Stimulated activated CD8-positive, alpha-beta memory T cell treated with anti-CD3 and anti-CD28 coated beads, Interleukin-7, amount 100 ng/mL, for 1 hour (primary cell): ENCODE data around the gene CIITA.
"Not testable (repeated sequence)": the region's sequence is repeated elsewhere in the genome, so short reads cannot be mapped to it uniquely, and the experiment has no call there.

ENCODE experiments used
- DNase-seq, 2 donors: peaks; one replicate each; pipeline ENCODE4 v3.0.0-alpha.2; 2020; ENCODE audit warnings: low read depth in 2 of 2

The CIITA gene

DNA sequence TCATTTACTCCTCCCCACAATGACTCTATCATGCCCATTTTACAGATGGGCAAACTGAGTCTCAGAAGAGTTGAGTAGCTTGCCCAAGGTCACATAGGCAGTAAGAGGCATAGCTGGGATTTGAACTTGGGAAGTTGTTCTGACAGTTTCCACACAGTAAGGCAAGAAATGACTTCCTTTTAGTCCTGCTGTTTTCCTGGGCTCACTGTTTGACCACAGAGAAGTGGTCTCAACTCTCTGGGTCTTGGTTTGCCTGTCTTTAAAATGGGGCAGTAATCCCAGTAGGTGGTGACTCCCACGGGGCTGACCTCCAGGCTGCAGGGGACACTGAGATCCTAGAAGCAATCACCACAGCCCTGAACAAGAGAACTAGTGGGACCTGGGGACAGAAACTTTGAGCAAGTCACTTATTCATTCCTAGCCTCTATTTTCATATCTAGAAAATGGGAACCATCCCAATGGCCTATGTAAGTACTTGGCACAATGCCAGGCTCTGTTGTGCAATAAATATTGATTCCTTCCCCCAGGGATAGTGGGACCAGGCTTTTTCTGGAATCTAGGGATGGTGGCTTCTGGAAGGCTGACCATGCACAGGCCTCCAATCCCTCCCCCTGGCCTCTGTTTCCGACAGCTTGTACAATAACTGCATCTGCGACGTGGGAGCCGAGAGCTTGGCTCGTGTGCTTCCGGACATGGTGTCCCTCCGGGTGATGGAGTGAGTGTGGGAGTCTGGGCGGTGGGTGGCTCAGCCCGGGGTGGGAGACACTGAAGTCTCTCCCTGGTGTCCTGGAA lies 44.7 kb downstream of the CIITA start:
- no peak for DNase-seq

DNA sequence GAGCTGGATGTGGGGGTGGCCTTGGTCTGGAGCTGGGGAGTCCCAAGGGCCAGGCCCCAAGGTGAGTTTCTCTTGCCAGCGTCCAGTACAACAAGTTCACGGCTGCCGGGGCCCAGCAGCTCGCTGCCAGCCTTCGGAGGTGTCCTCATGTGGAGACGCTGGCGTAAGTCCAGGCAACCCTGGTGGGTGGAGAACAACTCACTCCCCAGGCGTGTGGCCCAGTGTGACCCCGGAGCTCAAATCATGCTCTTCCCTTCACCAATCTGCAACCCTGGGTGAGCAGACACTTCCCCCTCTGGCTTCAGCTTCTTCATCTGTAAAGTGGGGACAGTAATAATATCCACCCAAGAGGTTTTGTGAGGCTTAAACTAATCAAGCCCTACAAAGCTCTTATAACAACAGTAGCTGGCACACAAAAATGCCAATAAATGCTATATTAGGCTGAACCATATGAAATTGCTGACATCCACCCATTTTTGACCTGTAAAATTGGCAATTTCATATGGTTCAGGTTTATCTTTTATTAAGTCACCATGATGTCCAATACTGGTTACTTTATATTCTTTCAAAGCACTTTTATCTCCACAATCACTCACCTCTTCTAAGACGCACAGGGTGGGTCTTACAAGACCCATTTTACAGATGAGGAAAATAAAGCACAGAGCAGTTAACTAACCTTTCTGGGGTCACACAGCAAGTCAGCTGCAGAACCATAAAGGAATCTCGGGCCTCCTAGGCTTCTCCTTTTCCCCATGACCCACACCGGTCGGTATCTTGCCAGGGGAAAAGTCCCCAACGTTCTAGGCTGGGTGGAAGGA lies 45.5 kb downstream of the CIITA start:
- no peak for DNase-seq

DNA sequence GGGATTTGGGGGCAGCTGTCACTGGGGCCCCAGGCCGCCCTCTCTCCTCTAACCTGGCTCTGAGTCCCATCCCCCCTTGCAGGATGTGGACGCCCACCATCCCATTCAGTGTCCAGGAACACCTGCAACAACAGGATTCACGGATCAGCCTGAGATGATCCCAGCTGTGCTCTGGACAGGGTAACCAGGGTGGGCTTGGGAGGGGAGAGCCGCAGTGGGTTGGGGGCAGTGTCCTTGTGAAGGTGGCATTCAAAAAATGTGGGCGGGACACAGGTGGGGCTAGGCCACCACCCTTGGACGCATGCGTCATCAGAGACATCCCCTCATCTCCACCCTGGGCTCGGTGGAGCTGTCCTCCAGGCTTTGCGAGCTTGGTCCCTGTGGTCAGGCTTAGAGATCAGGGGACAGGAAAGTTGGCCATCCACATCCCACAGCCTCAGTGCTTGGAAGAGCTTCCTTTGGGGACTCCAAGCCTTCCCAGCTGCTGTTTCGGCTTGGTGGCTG lies 46.2 kb downstream of the CIITA start:
- DNase-seq = no peak

DNA sequence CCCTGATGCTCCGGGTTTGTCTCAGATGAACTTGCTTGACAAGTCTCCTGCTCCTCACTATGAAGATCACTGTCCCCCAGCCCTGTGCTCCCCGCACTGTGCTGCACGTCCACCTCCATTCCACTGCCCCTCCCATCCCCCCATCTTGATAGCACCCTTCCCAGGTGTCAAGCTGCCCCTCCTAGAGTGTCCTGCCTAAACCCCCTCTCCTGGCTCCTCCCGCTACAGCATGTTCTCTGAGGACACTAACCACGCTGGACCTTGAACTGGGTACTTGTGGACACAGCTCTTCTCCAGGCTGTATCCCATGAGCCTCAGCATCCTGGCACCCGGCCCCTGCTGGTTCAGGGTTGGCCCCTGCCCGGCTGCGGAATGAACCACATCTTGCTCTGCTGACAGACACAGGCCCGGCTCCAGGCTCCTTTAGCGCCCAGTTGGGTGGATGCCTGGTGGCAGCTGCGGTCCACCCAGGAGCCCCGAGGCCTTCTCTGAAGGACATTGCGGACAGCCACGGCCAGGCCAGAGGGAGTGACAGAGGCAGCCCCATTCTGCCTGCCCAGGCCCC lies 46.7 kb downstream of the CIITA start:
- no peak for DNase-seq

DNA sequence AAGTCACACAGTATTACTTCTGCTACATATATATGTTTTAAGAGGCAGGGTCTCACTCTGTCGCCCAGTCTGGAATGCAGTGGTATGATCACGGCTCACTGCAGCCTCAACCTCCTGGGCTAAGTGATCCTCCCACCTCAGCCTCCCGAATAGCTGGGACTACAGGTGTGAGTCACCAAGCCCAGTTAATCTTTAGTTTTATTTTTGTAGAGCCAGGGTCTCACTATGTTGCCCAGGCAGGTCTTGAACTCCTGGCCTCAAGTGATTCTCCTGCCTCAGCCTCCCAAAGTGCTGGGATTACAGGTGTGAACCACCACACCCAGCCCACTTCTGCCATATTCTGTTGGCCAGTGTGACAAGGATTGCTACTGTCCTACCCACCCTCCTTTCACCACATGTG lies 48.3 kb downstream of the CIITA start:
- DNase-seq = not testable (repeated sequence)

DNA sequence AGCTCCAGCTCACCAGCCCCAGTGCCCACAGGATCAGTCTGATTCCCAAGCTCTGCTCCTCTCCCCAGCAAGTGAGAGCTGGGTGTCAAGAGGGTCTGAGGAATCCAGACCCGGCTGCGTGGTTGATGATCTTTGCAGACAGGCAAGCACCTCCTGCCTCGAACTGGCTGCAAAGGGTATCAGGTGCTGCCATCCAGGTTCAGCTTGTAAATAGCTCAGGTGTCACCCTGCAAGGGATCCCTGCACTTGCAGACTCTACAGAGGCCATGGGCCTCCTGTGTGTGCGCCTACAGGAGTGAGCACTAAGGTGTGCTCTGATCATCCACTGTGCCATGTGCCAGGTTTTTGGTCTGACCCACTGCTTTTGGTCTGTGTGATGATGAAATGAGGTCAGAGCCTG lies 49.1 kb downstream of the CIITA start:
- no peak for DNase-seq

DNA sequence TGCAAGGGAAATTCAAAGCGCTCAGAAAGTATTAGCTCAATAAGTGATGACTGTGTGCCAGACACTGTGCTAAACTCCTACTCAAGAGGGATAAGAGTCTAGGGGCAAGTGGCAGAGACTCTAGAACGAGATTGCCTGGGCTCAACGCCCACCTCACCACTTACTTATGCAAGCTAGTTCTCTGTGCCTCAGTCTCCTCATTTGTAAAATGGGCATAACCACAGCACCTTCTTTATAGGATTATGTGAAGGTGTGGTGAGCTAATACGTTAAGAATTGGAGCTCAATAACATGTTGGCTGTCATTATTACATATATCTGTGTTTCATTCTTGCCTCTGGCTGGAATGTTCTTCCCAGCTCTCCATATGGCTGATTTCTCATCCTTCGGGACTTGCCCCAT lies 49.9 kb downstream of the CIITA start:
- DNase-seq = no peak

DNA sequence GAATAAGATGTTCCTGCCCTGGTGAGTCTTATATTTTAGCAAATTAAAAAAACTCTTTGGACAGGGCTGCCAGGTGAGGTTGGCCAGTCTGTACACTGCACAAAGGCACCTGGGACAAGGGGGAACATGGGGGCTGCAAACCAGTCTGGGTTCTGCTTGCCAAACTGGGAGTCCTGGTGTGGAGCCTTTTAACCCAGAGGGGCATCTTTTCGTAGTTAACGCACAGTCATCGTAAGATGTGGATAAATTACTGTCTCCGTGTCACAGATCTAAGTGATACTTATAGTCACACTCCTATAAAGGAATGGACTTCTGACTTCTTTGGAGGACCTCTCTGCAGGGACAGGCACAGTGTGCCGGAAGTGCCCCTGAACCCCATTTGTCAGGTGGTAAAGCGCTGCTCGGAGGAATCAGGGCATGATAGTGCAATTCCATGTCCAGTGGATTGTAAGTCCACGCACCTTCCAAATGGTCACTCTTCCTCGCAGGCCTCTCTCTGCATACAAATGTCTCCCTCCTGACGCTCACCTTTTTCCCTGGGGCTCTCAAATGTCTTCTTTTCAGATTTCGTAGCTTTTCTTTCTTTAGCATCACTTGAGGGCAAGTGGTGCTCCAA lies 50.6 kb downstream of the CIITA start:
- DNase-seq = no peak

DNA sequence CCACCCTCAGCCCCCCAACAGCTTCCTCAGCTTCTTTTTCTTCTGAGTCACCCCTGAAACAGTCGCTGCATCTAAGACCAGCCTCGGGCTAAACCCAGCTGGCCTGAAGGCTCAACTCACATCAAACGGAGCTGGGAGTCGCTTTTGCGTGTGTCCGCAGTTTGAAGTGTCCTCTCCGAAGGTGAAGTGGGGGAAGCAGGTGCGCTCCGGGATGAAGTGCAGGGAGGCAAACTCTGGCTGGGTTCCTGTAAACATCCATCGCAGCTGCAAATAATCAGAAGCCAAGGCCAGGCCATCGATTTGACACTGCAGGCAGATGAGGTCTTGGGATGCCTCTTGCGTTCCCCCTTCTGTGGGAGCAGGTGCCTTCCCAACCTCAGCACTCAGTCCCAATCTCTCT lies 52.1 kb downstream of the CIITA start:
- not testable (repeated sequence) for DNase-seq

DNA sequence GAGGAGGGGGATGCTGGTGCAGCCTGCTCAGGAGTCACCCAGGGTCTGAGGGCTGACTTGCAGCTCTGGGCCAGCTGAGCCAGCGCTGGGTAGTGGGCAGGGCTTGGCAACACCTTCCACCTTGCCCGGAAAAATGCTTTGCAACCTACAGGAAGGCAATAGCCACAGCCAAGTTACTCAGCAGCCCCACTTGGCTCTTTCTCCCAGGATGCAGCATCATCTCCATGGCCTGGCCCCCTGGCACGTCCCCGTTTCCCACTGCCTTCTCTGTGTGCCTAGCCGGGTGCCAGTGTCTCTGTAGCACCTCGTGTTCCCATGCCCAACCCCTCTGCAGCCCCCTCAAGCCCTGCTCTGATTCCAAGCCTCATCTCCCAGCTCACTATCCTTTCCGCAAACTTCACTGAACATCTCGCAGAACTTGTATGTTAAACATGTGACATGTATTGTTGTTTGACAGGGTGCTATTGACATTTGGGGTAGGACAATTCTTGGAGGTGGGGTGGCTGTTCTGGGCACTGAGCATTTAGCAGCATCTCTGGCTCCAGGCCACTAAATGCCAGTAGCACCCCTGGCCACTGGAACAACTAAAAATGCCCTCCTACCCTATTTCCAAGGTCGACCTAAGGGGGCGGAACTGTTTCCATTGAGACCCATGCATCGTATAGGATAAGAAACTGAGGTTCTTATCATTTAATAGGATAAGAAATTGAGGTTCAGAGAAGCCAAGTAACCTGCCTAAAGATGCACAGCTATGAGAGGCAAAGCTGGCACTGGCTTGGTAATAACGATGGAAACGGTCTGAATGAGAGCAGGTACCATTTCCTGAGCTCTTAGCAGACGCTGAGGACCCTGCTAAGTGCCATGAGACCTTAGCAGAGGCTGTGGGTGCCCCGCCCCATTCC lies 53.1 kb downstream of the CIITA start:
- DNase-seq = no peak

DNA sequence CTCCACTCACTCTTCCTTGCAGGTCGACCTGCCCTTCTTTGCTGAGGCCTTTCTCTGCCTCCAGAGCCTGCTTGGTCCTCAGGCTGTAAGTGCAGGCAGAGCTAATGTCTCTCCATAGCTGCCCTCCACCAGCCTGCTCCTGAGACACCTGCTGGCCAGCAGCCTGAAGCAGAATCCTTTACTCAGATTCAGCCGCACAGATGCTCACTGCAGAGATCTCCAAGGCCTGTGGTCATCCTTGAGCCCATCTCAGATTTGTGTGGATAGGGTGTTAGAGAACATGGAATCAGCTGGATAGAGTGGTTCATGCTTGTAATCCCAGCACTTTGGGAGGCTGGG lies 53.7 kb downstream of the CIITA start:
- DNase-seq = no peak

DNA sequence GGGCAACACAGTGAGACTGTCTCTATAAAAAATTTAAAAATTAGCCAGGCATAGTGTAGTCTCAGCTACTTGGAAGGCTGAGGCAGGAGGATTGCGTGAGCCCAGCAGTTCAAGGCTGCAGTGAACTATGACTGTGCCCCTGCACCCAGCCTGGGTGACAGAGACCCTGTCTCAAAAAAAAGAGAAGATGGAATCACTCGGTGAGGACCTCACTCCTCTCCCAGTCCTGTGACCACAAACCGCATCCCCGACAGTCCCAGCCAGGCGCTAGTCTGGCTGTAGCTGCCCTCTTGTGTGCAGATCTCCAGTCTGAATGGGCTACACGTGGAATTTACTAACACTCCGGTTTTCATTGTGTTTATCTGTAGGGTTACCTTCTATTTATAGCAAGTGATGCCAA lies 54.1 kb downstream of the CIITA start:
- no peak for DNase-seq

DNA sequence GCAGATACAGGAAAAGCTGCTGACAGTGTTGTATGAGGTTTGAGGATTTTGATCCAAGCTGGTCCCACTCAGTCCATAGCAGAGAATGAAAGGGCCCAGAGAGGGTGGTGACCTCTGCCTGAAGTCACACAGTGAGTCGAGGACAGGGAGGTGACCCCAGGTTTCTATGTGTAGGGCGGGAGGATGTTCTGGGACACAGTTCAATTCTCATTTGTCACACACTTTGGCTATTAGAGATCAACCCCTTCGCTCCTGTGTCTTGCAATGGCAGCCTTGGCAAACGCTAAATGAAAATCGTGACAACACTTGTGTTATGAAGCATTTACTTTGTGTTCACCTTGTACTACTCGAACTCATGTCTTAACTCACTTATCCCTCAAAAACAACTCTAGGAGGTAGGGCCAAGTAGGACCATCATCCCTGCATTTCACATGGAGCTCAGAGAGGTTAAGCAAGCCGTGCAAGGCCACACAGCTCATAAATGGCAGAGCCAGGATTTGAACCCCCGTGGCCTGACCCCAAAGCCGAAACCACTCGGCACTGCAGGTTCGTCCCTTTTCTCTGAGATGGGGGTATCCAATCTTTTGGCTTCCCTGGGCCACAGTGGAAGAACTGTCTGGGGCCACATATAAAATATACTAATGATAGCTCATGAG lies 55.1 kb downstream of the CIITA start:
- DNase-seq = no peak

DNA sequence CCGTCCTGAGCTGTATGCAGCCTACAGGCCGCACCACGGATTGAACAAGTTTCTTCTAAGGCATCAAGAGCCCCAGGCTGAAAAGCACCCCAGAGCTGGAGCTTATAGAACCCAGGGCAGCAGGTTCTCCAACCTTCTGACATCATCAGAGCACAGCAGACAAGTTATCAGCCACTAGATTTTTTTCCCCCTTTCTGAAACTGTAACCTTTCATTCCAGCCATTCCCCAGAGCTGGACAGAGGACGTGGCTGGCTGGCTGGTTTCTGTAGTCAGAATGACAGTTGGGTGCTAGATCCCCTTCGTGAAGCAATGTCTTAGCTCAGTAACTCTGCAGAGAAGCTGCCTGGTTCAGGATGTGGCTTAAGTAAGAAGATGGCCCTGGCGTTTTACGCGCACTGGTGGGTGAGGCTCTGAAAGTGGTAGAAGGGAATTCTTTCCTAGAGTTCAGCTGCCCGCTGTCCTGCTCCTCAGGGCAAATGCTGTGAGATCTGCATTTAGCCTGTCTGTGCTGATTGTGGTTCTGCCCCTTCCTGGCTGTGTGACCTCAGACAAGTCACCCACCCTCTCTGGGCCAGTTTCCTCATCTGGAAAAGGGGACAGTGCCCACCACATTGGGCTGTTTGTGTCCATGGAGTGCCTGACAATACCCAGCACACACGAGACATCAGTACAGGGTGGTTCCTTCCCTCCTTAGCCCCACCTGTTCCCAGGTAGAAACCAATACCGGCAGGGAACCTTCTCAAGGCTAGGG lies 56.1 kb downstream of the CIITA start:
- no peak for DNase-seq

DNA sequence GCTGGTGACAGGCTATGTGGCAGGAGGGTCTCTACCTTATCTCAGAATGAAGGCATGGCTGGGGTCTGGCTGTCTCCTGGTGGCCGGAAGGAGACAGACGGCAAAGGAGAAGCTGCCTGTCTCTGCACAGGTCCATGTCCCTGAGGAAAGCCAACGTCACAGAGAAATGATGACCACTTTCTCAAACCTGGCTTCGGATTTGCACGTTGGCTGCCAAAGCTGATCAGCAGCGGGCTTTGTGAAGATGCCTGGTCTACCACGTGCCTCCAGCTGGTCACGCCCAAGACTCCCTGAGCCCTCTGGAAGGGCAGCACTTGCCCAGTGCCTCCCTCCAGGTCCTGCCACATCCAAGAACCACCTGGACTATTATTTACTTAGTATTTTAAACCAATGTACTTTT lies 56.9 kb downstream of the CIITA start:
- DNase-seq = no peak

DNA sequence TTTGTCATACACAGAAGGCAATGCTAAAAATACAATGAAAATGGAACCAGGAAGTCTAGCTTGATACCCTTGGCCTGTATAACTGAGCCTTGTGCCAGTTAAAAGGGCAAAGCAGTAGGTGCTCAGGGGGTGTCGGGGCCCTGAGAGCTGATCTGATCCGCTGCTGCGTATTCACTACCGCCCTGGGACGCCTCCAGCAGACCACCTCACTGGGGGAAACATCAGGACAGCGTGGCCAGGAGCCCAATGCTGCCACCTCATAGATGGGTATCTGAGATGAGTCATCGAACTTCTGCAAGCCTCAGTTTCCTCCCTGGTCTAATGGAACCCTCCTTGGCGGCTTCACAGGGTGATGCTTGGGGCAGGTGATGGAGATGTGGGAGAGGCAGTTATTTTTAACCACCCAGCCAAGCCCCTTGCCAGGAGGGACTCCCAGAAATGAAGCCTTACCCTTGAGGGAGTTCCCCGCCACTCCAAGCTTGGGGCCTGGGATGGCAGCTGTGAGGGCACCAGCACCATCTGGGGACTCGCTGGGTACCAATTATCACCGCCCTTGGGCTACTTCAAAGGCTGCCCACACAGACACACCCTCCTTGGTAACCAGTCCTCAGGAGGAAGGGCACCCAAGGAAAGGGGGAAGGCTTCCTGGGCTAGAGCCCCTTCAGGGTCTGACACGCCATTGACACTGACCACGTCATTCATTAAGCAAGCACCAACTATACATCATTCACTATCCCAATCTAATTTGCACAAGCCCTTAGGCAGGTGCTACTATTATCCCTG lies 57.5 kb downstream of the CIITA start:
- DNase-seq = no peak

DNA sequence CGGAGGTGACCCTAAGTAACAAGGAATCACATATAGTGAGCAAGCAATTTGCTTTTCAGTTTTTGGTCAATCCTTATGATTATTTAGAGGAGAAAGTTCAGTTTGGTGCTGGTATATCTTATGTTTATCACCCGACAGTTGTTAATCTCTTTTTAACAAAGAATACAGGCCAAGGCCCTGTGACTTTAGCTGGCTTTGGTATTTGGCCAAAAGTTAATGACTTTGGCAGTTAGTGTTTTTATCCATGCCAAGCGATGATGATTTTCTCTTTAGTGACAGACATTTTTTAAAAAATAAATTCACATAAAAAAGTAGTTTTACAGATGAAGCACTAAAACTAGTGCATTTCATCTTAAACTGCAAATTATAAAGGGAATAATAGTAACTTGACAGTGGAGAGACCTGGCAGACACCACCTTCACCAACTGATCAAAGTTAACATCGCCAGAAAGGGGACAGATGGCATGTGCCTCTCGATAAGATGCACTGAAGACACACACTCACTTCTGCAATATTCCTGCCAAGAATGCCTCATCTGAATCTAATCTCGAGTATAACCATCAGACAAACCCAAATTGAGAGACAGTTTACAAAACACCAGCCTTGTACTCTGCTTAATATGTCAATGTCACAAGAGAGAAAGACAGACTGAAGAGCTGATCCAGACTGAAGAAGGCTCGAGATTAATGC lies 58.4 kb downstream of the CIITA start:
- no peak for DNase-seq

DNA sequence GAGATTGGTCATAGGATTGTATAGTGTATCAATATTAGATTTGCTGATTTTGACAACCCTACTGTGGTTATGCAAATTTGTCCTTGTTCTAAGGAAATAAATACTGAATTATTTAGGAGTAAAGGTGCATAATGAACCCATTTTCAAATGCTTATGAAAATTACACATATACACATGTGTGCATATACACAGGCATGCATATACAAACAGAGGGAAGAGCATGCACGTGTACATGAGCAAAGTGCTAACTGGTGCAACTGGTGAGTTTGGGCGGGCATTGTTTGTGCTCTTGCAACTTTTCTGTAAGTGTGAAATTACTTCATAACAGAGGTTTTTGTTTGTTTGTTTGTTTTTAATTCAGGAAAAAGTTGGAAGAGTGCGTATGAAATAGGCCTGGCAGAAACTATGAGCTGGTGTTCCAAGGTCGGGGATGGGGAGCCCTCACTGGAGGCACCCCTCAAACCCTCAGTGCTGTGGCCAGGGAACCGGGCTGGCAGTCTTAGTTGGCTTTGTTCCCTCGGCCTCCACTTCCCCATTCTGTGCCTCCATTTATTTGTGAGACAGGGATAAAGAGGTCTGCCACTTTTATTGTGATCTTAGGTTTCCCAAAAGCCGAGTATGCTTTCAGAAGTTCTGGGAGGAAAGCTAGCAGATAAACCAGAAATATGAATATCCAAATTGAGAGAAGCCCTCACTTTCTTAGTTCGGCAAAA lies 59.4 kb downstream of the CIITA start:
- no peak for DNase-seq
